ENCODE data around the gene RCBTB1. TPM values are rescaled to one million over a fixed set of nuclear protein-coding genes. Genes with fewer than 3 reads are reported as not detected.

Gene RCBTB1
- 2.0 TPM for total RNA-seq

DNA sequence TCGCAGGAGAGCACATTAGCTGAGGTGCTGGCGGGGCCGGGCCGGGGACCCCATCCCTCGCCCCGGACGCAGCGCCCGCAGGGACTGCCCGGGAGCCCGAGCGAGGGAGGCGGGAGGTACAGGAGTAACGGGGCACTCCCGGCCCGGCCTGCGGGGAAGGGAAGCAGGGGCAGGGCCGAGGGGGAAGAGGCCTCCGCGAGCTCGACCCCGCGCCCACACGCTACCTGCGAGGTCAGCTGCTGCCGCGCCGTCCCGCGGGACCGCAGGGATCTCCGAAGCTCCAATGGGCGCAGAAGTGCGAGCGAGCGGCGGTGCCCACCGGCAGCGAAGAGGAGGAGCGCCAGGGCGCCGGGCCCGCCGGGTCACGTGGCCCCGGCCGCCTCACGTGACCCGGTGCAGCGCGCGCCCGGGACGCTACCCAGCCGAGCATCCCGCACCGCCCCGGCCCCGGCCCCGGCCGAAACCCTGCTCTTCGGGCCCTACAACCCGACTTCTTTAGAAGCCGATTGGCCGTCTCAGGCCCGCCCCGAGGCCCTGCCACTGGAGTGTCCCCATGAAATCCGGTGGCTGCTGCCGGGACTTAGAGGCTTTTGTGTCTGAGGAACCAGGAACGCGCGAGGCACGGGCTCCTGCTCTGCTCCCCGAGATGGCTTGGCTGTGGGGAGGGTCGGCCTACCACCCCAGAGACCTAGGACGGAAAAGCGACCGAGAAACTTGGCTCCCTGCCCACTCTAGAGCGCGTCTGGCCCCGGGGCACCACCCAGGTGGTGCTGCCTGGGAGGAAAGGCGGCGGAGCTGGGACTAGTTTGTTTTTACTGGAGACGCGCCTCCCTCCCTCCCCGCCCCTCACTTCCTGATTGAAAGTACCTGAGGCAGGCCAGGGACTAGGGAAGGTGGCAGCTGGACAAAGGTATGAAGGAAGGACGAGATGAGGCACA lies at the start of gene RCBTB1:
TSS of gene RCBTB1 (minus strand) at position 339 of the 938 bp plus-strand sequence. CDS start 18,279 bp downstream, outside the sequence.
- Histone ChIP-seq H3K4me1 (peaks cover 0 to 15% of the 10 kb centered on the region in 2 donors), H3K27me3 (no peaks in the 10 kb centered on the region), H3K27ac (peak within 1 kb of the TSS; percentile 71 to 72), H3K9me3 (no peaks in the 10 kb centered on the region), H3K4me3 (peak within 1 kb of the TSS; percentile 73 to 92), H3K36me3 (peaks cover 0 to 5% of the 10 kb centered on the region in 2 donors)
- TF ChIP-seq, protein P1, sequence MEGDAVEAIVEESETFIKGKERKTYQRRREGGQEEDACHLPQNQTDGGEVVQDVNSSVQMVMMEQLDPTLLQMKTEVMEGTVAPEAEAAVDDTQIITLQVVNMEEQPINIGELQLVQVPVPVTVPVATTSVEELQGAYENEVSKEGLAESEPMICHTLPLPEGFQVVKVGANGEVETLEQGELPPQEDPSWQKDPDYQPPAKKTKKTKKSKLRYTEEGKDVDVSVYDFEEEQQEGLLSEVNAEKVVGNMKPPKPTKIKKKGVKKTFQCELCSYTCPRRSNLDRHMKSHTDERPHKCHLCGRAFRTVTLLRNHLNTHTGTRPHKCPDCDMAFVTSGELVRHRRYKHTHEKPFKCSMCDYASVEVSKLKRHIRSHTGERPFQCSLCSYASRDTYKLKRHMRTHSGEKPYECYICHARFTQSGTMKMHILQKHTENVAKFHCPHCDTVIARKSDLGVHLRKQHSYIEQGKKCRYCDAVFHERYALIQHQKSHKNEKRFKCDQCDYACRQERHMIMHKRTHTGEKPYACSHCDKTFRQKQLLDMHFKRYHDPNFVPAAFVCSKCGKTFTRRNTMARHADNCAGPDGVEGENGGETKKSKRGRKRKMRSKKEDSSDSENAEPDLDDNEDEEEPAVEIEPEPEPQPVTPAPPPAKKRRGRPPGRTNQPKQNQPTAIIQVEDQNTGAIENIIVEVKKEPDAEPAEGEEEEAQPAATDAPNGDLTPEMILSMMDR (IDR thresholded peaks at IDR 0.05) = no peak
- intact Hi-C loops (cut with DNase I) = loop anchor here (2.0 to 5.0 kb wide), 3 partner anchors 88 to 1353 kb away; partner anchors contain the start of genes EBPL, ITM2B and PHF11
- DNase-seq (ENCODE audit: low spot score in 2 of 2) = peak in 1 of 2 donors; percentile 81

DNA sequence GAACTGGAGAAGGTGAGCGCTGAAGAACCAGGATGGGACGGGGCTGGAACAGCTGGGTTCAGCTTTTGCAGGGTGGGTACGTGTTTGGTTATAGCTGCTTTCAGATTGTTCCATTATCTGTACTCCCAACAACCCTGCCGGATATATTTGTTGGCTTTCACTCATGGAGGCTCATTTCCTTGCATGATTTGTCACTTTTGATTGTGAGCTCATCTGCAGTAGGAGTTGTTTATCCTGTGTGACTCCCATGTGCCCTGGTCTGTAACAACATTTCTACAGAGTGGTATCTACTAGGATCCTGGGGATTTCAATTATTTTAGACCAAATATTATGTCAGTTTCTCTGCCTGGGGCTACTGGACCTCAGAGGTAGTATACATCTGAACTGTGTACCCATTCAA lies 48.4 kb upstream of the RCBTB1 start:
- H3K27ac ChIP-seq = no peak overlapping the region
- TF ChIP-seq, protein P1 (IDR thresholded peaks at IDR 0.05) = no peak
- intact Hi-C loops (cut with DNase I) = no loop called here
- no peaks in the 10 kb centered on the region for H3K4me1 ChIP-seq
- no peak overlapping the region for H3K4me3 ChIP-seq
- no peaks in the 10 kb centered on the region for H3K9me3 ChIP-seq
- H3K36me3 ChIP-seq = no peaks in the 10 kb centered on the region
- no peak for DNase-seq (ENCODE audit: low spot score in 2 of 2)
- H3K27me3 ChIP-seq = no peaks in the 10 kb centered on the region

DNA sequence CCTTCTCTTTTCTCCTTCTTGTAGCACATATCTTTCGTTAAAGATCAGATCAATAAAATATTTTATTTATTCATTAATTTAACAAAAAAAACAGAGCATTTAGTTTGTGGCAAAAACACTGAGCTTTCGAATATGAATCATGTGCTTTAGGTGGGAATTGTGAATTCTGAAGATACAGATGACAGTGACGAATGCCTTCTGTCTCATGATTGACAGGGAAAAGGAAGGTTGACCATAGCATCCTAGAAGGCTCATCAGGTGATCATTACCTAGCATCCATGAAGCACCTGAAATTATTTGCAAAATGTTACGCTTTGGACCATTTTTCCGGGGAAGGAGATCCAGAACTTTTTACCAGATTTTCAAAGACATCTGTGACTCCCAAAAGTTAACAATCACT lies 46.8 kb upstream of the RCBTB1 start:
- no peak for DNase-seq (ENCODE audit: low spot score in 2 of 2)
- intact Hi-C loops (cut with DNase I) = no loop called here
- TF ChIP-seq, protein P1 (IDR thresholded peaks at IDR 0.05) = no peak

DNA sequence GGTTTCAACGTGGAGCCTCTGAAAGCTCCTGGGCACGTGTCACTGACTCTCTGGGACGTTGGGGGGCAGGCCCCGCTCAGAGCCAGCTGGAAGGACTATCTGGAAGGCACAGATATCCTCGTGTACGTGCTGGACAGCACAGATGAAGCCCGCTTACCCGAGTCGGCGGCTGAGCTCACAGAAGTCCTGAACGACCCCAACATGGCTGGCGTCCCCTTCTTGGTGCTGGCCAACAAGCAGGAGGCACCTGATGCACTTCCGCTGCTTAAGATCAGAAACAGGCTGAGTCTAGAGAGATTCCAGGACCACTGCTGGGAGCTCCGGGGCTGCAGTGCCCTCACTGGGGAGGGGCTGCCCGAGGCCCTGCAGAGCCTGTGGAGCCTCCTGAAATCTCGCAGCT lies 45.2 kb upstream of the RCBTB1 start:
- no peak for DNase-seq (ENCODE audit: low spot score in 2 of 2)
- Histone ChIP-seq H3K27ac (no peak overlapping the region), H3K36me3 (no peaks in the 10 kb centered on the region), H3K27me3 (no peaks in the 10 kb centered on the region), H3K9me3 (no peaks in the 10 kb centered on the region), H3K4me3 (no peak overlapping the region), H3K4me1 (no peaks in the 10 kb centered on the region)
- intact Hi-C loops (cut with DNase I) = no loop called here
- TF ChIP-seq, protein P1 (IDR thresholded peaks at IDR 0.05) = no peak

More for the DNA sequence above, 46.8 kb upstream of the RCBTB1 start:
- Histone ChIP-seq H3K27me3 (no peaks in the 10 kb centered on the region), H3K9me3 (no peaks in the 10 kb centered on the region), H3K27ac (no peak overlapping the region), H3K36me3 (no peaks in the 10 kb centered on the region), H3K4me3 (no peak overlapping the region), H3K4me1 (no peaks in the 10 kb centered on the region)

DNA sequence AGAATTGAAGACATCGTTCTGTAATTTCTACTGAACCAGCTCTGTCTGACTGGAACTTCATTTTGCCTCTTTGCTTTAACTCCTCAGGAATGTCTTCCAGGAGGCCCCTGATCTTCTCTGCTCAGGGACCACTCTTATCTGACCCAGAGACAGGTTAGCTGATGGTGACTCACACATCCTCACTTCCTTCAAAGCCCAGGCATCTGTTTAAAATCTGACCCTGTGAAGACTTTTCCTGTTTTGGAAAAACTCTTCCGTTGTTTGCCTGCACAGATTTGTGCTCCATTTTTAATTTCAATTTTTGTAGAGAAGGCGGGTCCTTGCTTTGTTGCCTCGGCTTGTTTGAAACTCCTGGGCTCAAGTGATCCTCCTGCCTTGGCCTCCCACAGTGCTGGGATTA lies 44.6 kb upstream of the RCBTB1 start:
- no peak overlapping the region for H3K4me3 ChIP-seq
- no peaks in the 10 kb centered on the region for H3K36me3 ChIP-seq
- no peak for DNase-seq (ENCODE audit: low spot score in 2 of 2)
- no peaks in the 10 kb centered on the region for H3K4me1 ChIP-seq
- TF ChIP-seq, protein P1 (IDR thresholded peaks at IDR 0.05) = no peak
- no peaks in the 10 kb centered on the region for H3K27me3 ChIP-seq
- no peak overlapping the region for H3K27ac ChIP-seq
- intact Hi-C loops (cut with DNase I) = no loop called here
- H3K9me3 ChIP-seq = no peaks in the 10 kb centered on the region
